Measurements from ENCODE around the gene C12orf42.
"Not testable (repeated sequence)": the region's sequence is repeated elsewhere in the genome, so short reads cannot be mapped to it uniquely, and the experiment has no call there.

The C12orf42 gene

GRCh38 chr12:103431387-103431786 lies 64.4 kb downstream of the C12orf42 start:
- Mint-ChIP-seq H3K4me3 (no peak overlapping the region), H3K36me3 (ENCODE audit: low read depth) (peaks cover 1% of the 10 kb centered on the region), H3K27me3 (ENCODE audit: low read depth) (no peaks in the 10 kb centered on the region), H3K27ac (no peak overlapping the region), H3K4me1 (no peaks in the 10 kb centered on the region), H3K9me3 (peaks cover 18% of the 10 kb centered on the region)
- no peak for TF ChIP-seq CTCF (IDR thresholded peaks at IDR 0.05; ENCODE audit: unreplicated experiment in 3 of 3)

DNA sequence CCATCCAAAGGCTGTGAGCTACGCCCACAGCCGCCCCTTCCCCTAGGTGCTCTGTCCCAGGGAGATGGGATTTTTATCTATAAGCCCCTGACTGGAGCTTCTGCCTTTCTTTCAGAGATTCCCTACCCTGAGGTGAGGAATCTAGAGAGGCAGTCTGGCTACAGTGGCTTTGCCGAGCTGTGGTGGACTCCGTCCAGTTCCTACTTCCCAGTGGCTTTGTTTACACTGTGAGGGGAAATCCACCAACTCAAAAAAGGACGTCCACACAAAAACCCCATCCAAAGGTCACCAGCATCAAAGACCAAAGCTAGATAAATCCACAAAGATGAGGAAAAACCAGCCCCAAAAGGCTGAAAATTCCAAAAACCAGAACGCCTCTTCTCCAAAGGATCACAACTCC lies 70.1 kb downstream of the C12orf42 start:
- H3K27me3 Mint-ChIP-seq (ENCODE audit: low read depth); H3K36me3 Mint-ChIP-seq (ENCODE audit: low read depth); H3K4me3 Mint-ChIP-seq; H3K27ac Mint-ChIP-seq: not testable (repeated sequence)
- peaks cover 22% of the 10 kb centered on the region for H3K9me3 Mint-ChIP-seq
- peaks cover 11% of the 10 kb centered on the region for H3K4me1 Mint-ChIP-seq

DNA sequence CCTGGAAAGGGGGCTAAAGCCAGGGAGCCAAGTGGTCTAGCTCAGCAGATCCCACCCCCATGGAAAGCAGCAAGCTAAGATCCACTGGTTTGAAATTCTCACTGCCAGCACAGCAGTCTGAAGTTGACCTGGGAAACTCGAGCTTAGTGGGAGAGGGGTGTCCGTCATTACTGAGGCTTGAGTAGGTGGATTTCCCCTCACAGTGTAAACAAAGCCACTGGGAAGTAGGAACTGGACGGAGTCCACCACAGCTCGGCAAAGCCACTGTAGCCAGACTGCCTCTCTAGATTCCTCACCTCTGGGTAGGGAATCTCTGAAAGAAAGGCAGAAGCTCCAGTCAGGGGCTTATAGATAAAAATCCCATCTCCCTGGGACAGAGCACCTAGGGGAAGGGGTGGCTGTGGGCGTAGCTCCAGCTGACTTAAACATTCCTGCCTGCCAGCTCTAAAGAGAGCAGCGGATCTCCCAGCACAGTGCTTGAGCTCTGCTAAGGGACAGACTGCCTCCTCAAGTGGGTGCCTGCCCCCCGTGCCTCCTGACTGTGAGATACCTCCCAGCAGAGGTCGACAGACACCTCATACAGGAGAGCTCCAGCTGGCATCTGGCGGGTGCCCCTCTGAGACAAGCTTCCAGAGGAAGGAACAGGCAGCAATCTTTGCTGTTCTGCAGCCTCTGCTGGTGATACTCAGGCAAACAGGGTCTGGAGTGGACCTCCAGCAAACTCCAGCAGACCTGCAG lies 70.8 kb downstream of the C12orf42 start:
- peaks cover 22% of the 10 kb centered on the region for H3K9me3 Mint-ChIP-seq
- not testable (repeated sequence) for H3K4me3 Mint-ChIP-seq; H3K27me3 Mint-ChIP-seq (ENCODE audit: low read depth); H3K36me3 Mint-ChIP-seq (ENCODE audit: low read depth); H3K27ac Mint-ChIP-seq
- peaks cover 11% of the 10 kb centered on the region for H3K4me1 Mint-ChIP-seq

DNA sequence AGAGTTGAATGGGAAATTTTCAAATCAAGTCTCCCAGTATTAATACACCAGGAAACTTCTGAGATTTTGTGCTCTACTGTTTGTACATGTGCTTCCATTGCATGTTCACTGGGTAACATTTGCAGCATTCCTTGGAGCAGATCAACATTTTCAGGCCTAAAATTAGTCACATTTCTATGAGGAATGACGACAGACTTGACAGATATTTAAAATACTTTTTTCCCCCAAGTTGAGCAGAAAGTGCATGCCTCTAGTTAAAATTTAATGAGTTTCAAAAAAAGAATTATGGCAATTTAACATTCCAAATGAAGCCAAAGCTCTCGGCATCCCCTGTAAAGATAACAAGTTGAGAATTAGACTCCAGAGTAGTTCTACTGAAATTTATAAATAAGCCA lies 72.3 kb downstream of the C12orf42 start:
- H3K27ac Mint-ChIP-seq = peak overlapping the region in 1 of 3 experiments; percentile 76
- H3K9me3 Mint-ChIP-seq = peaks cover 13% of the 10 kb centered on the region
- no peak overlapping the region for H3K4me3 Mint-ChIP-seq
- H3K36me3 Mint-ChIP-seq (ENCODE audit: low read depth) = peaks cover 5% of the 10 kb centered on the region
- peaks cover 11% of the 10 kb centered on the region for H3K4me1 Mint-ChIP-seq
- TF ChIP-seq CTCF (IDR thresholded peaks at IDR 0.05; ENCODE audit: unreplicated experiment in 3 of 3) = no peak
- H3K27me3 Mint-ChIP-seq (ENCODE audit: low read depth) = peaks cover 4% of the 10 kb centered on the region

- Mint-ChIP-seq H3K9me3 (peaks cover 12% of the 10 kb centered on the region), H3K4me3 (no peak overlapping the region), H3K27ac (peak overlapping the region in 1 of 3 experiments; percentile 76), H3K27me3 (ENCODE audit: low read depth) (peaks cover 4% of the 10 kb centered on the region), H3K4me1 (peaks cover 11% of the 10 kb centered on the region), H3K36me3 (ENCODE audit: low read depth) (peaks cover 5% of the 10 kb centered on the region)
- TF ChIP-seq CTCF (IDR thresholded peaks at IDR 0.05; ENCODE audit: unreplicated experiment in 3 of 3) = no peak
These were observed 72.8 kb downstream of the C12orf42 start for GRCh38 chr12:103422746-103423515.

DNA sequence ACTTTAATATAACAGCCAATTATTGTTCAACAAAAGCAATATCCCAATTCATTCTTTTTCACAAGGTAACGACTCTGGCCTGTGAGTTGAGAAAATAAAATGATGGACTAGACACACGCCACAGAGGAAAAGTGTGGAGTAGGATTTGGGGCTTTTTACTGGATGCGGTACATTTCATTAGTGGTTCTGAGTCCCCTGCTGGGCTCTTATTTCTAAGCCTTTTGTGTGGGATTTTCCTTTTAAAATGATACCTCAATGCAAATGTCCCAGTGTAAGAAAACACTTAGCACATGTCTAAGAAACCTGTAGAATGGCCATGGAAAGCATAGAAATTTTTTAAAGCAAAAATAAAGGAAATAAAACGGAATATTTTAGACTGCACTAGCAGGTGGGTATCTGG lies 73.4 kb downstream of the C12orf42 start:
- Mint-ChIP-seq H3K27me3 (ENCODE audit: low read depth) (peaks cover 4% of the 10 kb centered on the region), H3K4me3 (no peak overlapping the region), H3K9me3 (peaks cover 6% of the 10 kb centered on the region), H3K4me1 (peaks cover 11% of the 10 kb centered on the region), H3K27ac (peak overlapping the region in 1 of 3 experiments; percentile 76), H3K36me3 (ENCODE audit: low read depth) (peaks cover 5% of the 10 kb centered on the region)
- no peak for TF ChIP-seq CTCF (IDR thresholded peaks at IDR 0.05; ENCODE audit: unreplicated experiment in 3 of 3)
